ENCODE results near the gene FGF3.

FGF3 gene

DNA sequence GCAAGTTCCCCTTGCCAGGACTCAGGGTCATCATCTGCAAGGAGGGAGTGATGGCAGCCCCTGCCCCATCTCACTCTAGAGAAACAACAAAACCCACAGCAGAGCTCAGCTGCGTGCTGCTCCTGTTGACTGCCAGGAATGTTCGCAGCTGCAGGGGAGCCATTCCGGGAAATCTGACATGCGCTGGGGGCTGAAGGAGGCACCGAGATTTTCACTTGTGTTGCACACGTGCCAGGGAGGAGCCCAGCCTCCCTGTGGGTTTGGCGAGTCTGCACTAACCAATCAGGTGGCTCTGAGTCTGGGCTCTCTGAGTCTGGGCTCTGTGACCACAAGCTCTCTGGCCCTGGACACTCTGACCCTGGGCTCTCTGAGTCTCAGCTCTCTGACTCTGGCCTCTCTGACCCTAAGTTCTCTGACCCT lies 10.5 kb downstream of the FGF3 start:
- TF ChIP-seq, protein P1, sequence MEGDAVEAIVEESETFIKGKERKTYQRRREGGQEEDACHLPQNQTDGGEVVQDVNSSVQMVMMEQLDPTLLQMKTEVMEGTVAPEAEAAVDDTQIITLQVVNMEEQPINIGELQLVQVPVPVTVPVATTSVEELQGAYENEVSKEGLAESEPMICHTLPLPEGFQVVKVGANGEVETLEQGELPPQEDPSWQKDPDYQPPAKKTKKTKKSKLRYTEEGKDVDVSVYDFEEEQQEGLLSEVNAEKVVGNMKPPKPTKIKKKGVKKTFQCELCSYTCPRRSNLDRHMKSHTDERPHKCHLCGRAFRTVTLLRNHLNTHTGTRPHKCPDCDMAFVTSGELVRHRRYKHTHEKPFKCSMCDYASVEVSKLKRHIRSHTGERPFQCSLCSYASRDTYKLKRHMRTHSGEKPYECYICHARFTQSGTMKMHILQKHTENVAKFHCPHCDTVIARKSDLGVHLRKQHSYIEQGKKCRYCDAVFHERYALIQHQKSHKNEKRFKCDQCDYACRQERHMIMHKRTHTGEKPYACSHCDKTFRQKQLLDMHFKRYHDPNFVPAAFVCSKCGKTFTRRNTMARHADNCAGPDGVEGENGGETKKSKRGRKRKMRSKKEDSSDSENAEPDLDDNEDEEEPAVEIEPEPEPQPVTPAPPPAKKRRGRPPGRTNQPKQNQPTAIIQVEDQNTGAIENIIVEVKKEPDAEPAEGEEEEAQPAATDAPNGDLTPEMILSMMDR (IDR thresholded peaks at IDR 0.05; ENCODE audit: low read depth, low read length, missing control alignments), result no peak
- no peak overlapping the region for H3K4me3 ChIP-seq (ENCODE audit: low read depth, low read length)
- DNase-seq (ENCODE audit: low read depth), result peak; percentile 11
- in situ Hi-C loops (cut with HindIII; ENCODE audit: low sequenced_read_pairs), result loop anchor here (10.0 kb wide), 1 partner anchor 64 kb away; no protein-coding TSS in a partner anchor

DNA sequence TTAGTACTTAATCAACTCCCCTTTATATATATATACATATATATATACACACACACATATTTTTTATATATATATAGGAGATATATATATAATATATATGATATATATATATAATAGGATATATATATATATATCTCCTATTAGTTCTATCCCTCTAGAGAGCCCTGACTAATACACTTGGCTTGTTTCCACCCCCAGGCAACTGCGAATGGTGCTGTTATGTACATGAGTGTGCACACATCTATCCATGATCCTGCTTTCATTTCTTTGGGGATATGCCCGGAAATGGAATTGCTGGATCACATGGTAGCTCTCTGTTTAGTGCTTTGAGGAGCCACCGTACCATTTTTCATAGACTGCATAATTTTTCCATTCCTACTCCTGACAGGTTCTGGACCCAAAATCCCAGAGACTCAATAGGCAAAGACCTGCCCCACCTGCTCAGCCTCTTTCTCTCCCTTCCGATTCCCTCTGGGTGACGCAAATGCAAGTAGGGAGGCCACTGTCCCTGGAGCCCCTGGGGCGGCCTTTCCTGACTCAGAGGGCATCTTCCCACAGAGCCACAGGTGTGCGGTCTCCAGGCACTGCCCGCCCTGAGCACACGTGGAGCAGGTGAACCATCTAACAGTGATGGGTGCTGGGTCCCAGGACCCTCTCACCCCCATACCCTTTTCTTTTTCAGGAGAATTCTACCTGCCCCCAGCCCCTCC lies 12.0 kb downstream of the FGF3 start:
- TF ChIP-seq, protein P1 (IDR thresholded peaks at IDR 0.05; ENCODE audit: low read depth, low read length, missing control alignments), result no peak
- H3K4me3 ChIP-seq (ENCODE audit: low read depth, low read length), result no peak overlapping the region
- DNase-seq (ENCODE audit: low read depth), result no peak
- in situ Hi-C loops (cut with HindIII; ENCODE audit: low sequenced_read_pairs), result loop anchor here (10.0 kb wide), 1 partner anchor 62 kb away; no protein-coding TSS in a partner anchor

DNA sequence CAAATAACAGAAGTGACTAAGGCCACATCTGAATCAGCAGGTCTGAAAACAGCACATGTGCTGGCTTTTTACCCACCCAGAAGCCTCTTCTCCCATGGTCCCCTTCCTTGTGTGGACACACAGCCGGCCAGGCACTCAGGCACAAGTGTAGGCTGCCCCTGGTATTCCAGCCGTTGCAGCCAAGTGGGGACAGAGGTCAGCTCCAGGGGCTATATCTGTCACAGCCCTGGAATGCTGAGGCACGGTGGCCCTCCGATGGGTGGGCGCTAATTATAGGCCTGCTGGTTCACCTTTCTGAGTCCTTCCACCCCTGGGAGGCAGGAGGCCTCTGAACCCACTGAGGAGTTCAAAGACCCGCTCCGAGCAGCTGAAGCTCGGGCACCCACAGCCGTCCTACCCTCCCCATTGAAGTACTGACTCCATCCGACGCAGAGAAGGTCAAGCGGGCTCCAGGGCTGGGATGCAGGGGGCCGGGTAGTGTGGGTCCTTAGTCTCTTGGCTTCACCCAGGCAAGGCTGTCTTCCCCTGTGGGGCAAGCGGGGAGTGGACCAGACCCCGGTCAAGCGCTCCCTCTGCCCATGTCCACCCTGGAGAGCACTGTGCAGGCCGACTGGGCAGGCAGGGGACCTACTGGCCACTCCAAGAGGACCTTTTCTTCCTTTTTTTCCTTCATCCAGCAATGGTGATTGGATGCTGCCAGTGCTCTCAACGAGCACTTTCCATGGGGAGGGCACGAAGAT lies 14.3 kb downstream of the FGF3 start:
- no peak for DNase-seq (ENCODE audit: low read depth)
- in situ Hi-C loops (cut with HindIII; ENCODE audit: low sequenced_read_pairs), result loop anchor here (10.0 kb wide), 1 partner anchor 60 kb away; no protein-coding TSS in a partner anchor
- TF ChIP-seq, protein P1 (IDR thresholded peaks at IDR 0.05; ENCODE audit: low read depth, low read length, missing control alignments), result no peak
- H3K4me3 ChIP-seq (ENCODE audit: low read depth, low read length), result no peak overlapping the region

DNA sequence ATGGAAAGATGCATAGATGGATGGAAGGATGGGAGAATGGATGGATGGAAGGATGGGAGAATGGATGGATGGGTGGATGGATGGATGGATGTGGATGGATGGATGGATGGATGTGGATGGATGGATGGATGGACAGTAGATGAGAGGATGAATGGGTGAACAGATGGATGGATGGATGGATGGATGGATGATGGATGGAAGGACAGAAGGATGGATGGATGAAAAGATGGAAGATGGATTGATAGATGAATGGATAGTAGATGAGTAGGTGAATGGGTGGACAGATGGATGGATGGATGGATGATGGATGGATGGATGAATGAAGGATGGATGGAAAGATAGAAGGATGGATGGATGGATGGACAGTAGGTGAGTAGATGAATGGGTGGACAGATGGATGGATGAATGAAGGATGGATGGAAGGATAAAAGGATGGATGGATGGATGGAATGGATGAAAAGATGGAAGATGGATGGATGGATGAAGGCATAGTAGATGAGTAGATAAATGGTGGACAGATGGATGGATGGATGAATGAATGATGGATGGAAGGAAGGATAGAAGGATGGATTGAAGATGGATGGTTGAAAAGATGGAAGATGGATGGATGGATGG lies 15.5 kb downstream of the FGF3 start:
- H3K4me3 ChIP-seq (ENCODE audit: low read depth, low read length), result no peak overlapping the region
- TF ChIP-seq, protein P1 (IDR thresholded peaks at IDR 0.05; ENCODE audit: low read depth, low read length, missing control alignments), result no peak
- in situ Hi-C loops (cut with HindIII; ENCODE audit: low sequenced_read_pairs), result loop anchor here (10.0 kb wide), 1 partner anchor 59 kb away; no protein-coding TSS in a partner anchor
- no peak for DNase-seq (ENCODE audit: low read depth)

DNA sequence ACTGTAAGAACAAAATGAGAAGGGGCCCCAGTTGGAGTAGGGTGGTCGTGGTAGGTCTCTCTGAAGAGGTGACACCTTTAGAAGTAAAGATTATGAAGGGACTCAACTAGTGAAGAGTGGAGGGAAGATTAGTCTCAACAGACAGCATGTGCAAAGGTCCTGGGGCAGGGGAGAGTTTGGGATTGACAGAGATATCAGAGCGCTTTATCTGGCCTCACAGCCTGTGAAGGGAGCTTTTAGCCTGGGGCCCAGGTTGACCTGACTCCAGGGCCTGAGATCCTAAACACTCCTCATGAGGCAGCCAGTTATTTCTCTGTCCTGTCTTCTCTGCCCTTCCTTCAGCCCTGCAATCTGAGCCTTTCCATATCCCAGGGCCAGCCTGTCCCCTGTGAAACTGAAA lies 16.2 kb downstream of the FGF3 start:
- TF ChIP-seq, protein P1 (IDR thresholded peaks at IDR 0.05; ENCODE audit: low read depth, low read length, missing control alignments), result no peak
- no peak for DNase-seq (ENCODE audit: low read depth)
- no peak overlapping the region for H3K4me3 ChIP-seq (ENCODE audit: low read depth, low read length)
- in situ Hi-C loops (cut with HindIII; ENCODE audit: low sequenced_read_pairs), result loop anchor here (10.0 kb wide), 1 partner anchor 58 kb away; no protein-coding TSS in a partner anchor

DNA sequence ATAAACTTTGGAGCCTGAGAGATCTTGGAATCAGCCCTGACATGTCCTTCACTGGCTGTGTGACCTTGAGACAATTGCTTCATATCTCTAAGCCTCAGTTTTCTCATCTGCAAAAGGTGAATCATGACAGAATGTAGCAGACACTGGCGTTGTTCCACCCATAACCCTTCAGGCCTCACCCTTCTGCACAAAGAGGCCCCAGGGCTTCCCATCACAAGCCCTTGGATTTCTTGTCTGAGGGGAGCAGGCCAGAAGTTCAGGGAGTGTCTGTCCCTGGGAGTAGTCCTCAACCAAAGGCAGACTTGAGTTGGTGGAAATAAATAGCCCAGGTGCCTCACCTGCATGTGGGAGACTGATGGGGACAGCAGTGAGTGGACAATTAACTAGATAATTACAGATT lies 16.6 kb downstream of the FGF3 start:
- TF ChIP-seq, protein P1 (IDR thresholded peaks at IDR 0.05; ENCODE audit: low read depth, low read length, missing control alignments), result no peak
- in situ Hi-C loops (cut with HindIII; ENCODE audit: low sequenced_read_pairs), result loop anchor here (10.0 kb wide), 1 partner anchor 58 kb away; no protein-coding TSS in a partner anchor
- H3K4me3 ChIP-seq (ENCODE audit: low read depth, low read length), result no peak overlapping the region
- no peak for DNase-seq (ENCODE audit: low read depth)

Data from astrocyte of the cerebellum (primary cell).